ENCODE measurements around the gene GGT1.
"Not testable (repeated sequence)": the region's sequence is repeated elsewhere in the genome, so short reads cannot be mapped to it uniquely, and the experiment has no call there.

DNA sequence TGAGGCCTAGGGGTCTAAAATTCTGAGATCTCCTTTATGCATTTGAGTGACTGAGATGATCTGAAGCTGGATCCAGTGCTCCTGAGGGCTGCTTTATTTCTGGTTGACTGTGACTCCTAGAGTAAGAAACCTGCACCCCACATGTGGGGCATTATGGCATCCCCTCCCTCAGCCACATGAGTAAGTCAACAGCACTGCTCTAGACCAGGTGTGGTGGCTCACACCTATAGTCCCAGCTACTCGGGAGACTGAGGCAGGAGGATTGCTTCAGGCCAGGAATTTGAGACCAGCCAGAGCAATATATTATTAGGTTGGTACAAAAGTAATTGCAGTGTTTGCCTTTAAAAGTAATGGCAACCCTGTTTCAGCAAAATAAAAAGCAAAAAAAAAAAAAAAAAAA, 39.3 kb downstream of the GGT1 start:
- TF ChIP-seq CTCF (IDR thresholded peaks at IDR 0.05; ENCODE audit: low read depth, low read length); POLR2A (IDR thresholded peaks at IDR 0.05; ENCODE audit: extremely low read depth, insufficient read length); MAX (IDR thresholded peaks at IDR 0.05; ENCODE audit: low read depth, low read length): not testable (repeated sequence)
